Astrocyte of the cerebellum (primary cell): Measurements from ENCODE around the gene SCRN1.

Source experiments
- DNase-seq: peaks from one replicate; pipeline ENCODE4 v3.0.0-alpha.2; 2011; ENCODE audit warnings: low read depth
- H3K4me3 ChIP-seq: 2 replicates; pipeline ENCODE4 v1.5.1; 2011; ENCODE audit warnings: mild to moderate bottlenecking, low read depth, low read length, moderate library complexity
- in situ Hi-C: cut with HindIII; loops from 2 replicates; pipeline ENCODE4 v1.10.0; 2017; ENCODE audit warnings: low sequenced_read_pairs
- TF ChIP-seq, protein P1 (sequence below): IDR thresholded peaks from 2 replicates; pipeline ENCODE4 v1.5.1; 2012; ENCODE audit warnings: low read length, low read depth, moderate library complexity, mild to moderate bottlenecking; ENCODE audit errors: missing control alignments

SCRN1 gene

DNA sequence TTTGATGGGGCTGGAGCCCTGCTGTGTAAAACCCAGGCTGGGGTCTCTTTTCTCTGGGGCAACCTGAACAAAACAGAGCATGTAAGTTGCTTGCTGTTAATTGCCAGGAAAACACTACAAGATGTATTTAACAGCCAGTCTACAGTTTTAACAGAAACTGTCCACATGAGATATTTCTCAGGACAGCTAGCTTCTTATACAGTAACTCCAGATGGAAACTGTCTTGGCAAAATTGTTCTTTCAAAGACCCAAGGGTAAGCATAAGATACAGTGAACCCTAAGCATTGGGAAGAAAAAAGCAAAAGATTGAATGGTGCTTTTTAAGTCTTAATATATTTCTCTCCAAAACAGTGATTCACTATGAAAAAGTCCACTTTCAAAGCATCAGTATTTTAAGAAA lies 28.9 kb upstream of the SCRN1 start:
- H3K4me3 ChIP-seq = no peak overlapping the region
- in situ Hi-C loops = no loop called here
- TF ChIP-seq, protein P1, sequence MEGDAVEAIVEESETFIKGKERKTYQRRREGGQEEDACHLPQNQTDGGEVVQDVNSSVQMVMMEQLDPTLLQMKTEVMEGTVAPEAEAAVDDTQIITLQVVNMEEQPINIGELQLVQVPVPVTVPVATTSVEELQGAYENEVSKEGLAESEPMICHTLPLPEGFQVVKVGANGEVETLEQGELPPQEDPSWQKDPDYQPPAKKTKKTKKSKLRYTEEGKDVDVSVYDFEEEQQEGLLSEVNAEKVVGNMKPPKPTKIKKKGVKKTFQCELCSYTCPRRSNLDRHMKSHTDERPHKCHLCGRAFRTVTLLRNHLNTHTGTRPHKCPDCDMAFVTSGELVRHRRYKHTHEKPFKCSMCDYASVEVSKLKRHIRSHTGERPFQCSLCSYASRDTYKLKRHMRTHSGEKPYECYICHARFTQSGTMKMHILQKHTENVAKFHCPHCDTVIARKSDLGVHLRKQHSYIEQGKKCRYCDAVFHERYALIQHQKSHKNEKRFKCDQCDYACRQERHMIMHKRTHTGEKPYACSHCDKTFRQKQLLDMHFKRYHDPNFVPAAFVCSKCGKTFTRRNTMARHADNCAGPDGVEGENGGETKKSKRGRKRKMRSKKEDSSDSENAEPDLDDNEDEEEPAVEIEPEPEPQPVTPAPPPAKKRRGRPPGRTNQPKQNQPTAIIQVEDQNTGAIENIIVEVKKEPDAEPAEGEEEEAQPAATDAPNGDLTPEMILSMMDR = no peak
- DNase-seq = no peak

DNA sequence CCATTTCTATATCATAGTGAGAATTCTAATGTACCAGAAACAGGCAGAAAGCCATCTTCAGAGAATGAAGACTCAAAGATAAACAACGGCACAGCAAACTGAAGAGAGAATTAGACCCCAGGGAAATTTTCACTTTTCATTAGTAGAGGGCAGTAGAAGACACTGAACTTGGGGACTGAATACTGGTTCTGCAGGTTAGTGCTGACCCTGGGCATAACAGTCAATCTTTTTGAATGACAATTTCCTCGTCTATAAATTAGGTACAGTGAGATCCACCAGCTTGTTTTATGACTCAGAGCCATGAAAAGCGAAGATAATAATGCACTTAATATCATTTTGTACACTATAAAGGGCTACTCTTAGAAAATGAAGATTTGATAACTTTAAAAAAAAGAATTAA lies 23.2 kb upstream of the SCRN1 start:
- in situ Hi-C loops = loop anchor here (5.0 kb wide), 1 partner anchor 50 kb away; no protein-coding TSS in a partner anchor
- no peak overlapping the region for H3K4me3 ChIP-seq
- TF ChIP-seq, protein P1 = no peak
- no peak for DNase-seq

DNA sequence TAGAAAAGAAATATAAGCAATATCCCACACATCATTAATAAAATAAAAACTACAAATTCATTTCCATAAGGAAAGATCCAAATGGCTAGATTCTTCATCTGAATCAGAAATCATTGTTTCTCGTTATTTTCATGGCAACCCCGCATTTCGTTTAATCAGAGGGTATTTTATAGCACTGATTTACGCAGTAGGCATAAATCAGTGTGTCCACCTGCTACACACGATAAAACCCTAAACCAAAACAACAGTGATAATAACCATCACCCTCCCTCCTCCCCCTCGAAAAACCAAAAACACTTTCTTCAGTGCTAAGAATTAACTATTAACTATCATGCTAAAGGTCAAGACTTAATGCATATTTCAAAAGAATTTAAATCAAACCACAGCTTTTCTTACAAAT lies 20.4 kb upstream of the SCRN1 start:
- TF ChIP-seq, protein P1 = no peak
- no peak for DNase-seq
- H3K4me3 ChIP-seq = no peak overlapping the region
- in situ Hi-C loops = loop anchor here (5.0 kb wide), 1 partner anchor 48 kb away; no protein-coding TSS in a partner anchor

DNA sequence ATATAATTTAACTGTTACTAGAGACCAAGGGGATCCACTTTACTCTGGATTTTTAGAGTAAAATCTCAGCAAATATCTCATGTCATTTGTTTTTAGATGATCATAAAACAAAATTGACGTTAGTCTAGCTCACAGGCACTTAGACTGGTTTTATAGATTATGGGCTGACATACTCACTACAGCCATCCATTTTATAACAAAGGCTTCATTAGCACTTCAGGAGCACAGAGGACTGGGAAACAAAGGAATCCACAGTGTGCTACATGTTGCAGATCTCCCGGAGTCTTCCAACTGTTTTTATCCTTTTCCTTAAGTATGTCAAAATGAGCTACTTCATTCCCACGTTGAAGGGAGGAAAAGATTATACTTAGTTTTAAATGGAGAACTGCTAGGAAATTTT lies 15.9 kb upstream of the SCRN1 start:
- DNase-seq = no peak
- TF ChIP-seq, protein P1 = no peak
- in situ Hi-C loops = no loop called here
- H3K4me3 ChIP-seq = no peak overlapping the region

DNA sequence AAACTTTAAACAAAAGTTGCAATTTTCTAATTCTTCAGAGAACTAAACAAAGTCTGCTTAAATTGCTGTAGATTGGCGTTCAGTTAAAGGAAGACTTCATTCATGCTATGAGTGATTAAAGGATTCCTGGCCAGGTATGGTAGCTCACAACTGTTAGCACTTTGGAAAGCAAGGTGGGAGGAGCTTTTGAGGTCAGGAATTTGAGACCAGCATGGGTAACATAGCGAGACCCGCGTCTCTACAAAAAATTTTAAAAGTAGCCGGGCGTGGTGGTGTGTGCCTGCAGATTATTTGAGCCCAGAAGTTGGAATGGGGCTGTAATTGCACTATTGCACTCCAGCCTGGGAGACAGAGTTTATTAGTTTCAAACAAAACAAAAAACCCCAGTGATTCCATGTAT lies 13.5 kb upstream of the SCRN1 start:
- TF ChIP-seq, protein P1 = no peak
- in situ Hi-C loops = no loop called here
- DNase-seq = no peak
- no peak overlapping the region for H3K4me3 ChIP-seq

DNA sequence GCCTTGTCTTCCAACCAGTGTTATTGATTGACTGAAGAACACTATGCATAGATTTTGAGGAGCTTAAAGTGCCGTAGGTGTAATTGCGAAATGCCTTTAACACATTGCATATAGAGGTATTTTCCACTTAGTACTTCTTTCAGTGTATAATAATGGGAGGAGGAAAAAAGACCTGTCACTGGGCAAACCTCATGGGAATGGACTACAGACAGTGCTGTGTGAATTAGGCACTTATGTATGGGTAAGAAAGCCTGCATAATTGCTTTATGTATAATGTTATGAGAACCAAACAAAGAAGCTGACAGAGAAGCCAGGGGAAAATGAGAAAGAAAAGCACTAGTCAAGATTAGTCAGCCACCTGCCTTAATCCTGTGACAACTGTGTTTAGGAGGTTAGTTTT lies 12.4 kb upstream of the SCRN1 start:
- in situ Hi-C loops = no loop called here
- no peak for DNase-seq
- H3K4me3 ChIP-seq = no peak overlapping the region
- TF ChIP-seq, protein P1 = no peak

DNA sequence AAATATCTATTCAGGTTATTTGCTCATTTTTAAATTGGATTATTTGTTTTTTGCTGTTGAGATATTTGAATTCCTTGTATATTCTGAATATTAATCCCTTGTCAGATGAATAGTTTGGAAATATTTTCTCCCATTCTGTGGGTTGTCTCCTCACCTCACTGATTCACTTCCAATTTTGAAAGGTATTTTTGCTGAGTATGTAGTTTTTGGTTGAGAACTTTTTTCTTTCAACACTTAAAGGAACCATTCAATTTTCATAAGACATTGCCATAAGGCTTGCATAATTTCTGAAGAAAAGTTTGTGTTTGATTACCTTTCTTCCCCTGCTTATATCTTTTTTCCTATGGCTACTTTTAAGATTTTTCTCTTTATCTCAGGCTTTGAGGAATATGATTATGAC lies 8.9 kb upstream of the SCRN1 start:
- TF ChIP-seq, protein P1 = no peak
- DNase-seq = no peak
- no peak overlapping the region for H3K4me3 ChIP-seq
- in situ Hi-C loops = no loop called here
